Inferior parietal cortex (tissue), 1 donor: ENCODE results near the gene ANKRD49.

Source experiments
- DNase-seq: peaks from one replicate; pipeline ENCODE4 v3.0.0-alpha.2; 2016; ENCODE audit errors: extremely low spot score

Gene ANKRD49

DNA sequence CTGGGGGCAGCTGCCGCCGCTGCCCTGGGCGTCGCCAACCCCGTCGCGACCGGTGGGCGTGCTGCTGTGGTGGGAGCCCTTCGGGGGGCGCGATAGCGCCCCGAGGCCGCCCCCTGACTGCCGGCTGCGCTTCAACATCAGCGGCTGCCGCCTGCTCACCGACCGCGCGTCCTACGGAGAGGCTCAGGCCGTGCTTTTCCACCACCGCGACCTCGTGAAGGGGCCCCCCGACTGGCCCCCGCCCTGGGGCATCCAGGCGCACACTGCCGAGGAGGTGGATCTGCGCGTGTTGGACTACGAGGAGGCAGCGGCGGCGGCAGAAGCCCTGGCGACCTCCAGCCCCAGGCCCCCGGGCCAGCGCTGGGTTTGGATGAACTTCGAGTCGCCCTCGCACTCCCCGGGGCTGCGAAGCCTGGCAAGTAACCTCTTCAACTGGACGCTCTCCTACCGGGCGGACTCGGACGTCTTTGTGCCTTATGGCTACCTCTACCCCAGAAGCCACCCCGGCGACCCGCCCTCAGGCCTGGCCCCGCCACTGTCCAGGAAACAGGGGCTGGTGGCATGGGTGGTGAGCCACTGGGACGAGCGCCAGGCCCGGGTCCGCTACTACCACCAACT, 51.0 kb downstream of the ANKRD49 start:
- DNase-seq, result no peak

DNA sequence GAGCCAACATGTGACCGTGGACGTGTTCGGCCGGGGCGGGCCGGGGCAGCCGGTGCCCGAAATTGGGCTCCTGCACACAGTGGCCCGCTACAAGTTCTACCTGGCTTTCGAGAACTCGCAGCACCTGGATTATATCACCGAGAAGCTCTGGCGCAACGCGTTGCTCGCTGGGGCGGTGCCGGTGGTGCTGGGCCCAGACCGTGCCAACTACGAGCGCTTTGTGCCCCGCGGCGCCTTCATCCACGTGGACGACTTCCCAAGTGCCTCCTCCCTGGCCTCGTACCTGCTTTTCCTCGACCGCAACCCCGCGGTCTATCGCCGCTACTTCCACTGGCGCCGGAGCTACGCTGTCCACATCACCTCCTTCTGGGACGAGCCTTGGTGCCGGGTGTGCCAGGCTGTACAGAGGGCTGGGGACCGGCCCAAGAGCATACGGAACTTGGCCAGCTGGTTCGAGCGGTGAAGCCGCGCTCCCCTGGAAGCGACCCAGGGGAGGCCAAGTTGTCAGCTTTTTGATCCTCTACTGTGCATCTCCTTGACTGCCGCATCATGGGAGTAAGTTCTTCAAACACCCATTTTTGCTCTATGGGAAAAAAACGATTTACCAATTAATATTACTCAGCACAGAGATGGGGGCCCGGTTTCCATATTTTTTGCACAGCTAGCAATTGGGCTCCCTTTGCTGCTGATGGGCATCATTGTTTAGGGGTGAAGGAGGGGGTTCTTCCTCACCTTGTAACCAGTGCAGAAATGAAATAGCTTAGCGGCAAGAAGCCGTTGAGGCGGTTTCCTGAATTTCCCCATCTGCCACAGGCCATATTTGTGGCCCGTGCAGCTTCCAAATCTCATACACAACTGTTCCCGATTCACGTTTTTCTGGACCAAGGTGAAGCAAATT, 51.7 kb downstream of the ANKRD49 start:
- no peak for DNase-seq

DNA sequence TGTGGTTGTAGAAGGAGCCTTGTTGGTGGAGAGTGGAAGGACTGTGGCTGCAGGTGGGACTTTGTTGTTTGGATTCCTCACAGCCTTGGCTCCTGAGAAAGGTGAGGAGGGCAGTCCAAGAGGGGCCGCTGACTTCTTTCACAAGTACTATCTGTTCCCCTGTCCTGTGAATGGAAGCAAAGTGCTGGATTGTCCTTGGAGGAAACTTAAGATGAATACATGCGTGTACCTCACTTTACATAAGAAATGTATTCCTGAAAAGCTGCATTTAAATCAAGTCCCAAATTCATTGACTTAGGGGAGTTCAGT, 52.3 kb downstream of the ANKRD49 start:
- no peak for DNase-seq

DNA sequence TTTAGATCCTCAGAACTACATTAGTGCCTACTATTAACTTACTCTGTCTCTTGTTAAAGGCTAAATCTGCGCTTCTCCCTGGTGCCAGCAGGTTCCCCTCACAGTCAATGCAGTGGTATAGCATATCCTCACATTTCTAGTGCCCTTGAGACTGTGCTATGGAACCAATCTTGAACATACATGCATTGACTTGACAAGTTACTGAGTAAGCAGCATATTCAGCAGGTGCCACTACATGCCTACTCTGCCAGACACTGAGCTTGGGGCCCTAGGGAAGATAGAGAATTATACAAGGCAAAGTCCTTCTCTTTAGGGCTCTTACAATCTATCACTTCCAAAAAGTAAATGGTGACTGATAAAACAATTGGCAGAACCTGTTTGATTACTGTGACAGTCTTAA, 53.1 kb downstream of the ANKRD49 start:
- no peak for DNase-seq

DNA sequence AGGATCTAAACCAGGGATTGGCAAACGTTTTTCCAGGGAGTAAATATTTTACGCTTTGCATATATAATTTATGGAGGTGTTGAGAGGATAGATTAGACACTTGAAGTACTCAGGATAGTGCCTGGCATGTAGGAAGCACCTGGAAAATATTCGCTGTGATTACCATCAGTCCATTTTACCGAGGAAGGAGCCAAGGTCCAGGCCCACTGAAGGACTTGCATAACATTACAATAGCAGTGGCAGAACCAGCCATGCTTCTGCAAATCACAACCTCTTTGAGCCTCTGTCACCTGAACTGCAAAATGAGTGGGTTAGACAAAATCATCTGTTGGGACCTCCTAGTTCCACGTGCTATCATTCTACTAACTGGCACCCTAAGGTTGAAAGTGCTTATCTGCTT, 55.4 kb downstream of the ANKRD49 start:
- DNase-seq, result no peak
